ENCODE results near the gene TFAP2E.

GRCh38 chr1:35530168-35530567 is 42.9 kb upstream of the TFAP2E start:
- TF ChIP-seq CTCF (IDR thresholded peaks at IDR 0.05; ENCODE audit: low read depth, low read length, poor library complexity, severe bottlenecking) (no peak), EZH2phosphoT487 (IDR thresholded peaks at IDR 0.05; ENCODE audit: borderline replicate concordance, low read length) (no peak)

All from DOHH2 (cell line).